HepG2 (cell line): Measurements from ENCODE around the gene PHF13. TPM values are rescaled to one million over a fixed set of nuclear protein-coding genes. Genes with fewer than 3 reads are reported as not detected.

Experiments
- ATF7-NPFF ChIP-seq: sonication (generic); formaldehyde crosslinking; IDR thresholded peaks from 2 replicates; pipeline ENCODE4 v1.8.1; 2023; ENCODE audit warnings: mild to moderate bottlenecking, low read depth, missing genetic modification reagents, moderate library complexity
- FOXO1 ChIP-seq: sonication (generic); formaldehyde crosslinking; IDR thresholded peaks from 2 replicates; pipeline ENCODE4 v1.4.0; 2020; ENCODE audit warnings: missing genetic modification reagents
- GMEB1 ChIP-seq: sonication (generic); formaldehyde crosslinking; IDR thresholded peaks from 2 replicates; pipeline ENCODE4 v1.5.1; 2020; ENCODE audit warnings: missing genetic modification reagents, mild to moderate bottlenecking, borderline replicate concordance
- HES4 ChIP-seq: sonication (generic); formaldehyde crosslinking; IDR thresholded peaks from 2 replicates; pipeline ENCODE4 v1.9.0; 2021; ENCODE audit warnings: mild to moderate bottlenecking, missing genetic modification reagents, borderline replicate concordance
- KLF16 ChIP-seq, 2 experiments: sonication (generic) in 1 of 2; formaldehyde crosslinking in 1 of 2; IDR thresholded peaks; 2 replicates each; pipeline versions ENCODE4 v1.6.1 to v1.8.0; 2016 to 2023; ENCODE audit warnings: missing genetic modification reagents in 2 of 2, missing compliant biosample characterization in 1 of 2
- MBNL3 ChIP-seq: fragments of 250-450 bp; sonication (Bioruptor Pico); conservative IDR thresholded peaks from 2 replicates; pipeline ENCODE4 v1.8.0; 2022; ENCODE audit warnings: mild to moderate bottlenecking, inconsistent platforms
- PAXIP1 ChIP-seq: sonication (generic); formaldehyde crosslinking; conservative IDR thresholded peaks from 2 replicates; pipeline ENCODE4 v1.4.0; 2020; ENCODE audit warnings: mild to moderate bottlenecking, missing genetic modification reagents, moderate library complexity
- TCF7 ChIP-seq: sonication (generic); IDR thresholded peaks from 2 replicates; pipeline ENCODE4 v1.6.1; 2016; ENCODE audit warnings: antibody characterized with exemption, low read depth
- ZNF432 ChIP-seq: sonication (generic); formaldehyde crosslinking; IDR thresholded peaks from 2 replicates; pipeline ENCODE4 v1.5.0; 2020; ENCODE audit warnings: missing genetic modification reagents, mild to moderate bottlenecking, borderline replicate concordance
- ZNF703 ChIP-seq: sonication (generic); formaldehyde crosslinking; IDR thresholded peaks from 2 replicates; pipeline ENCODE4 v1.5.1; 2020; ENCODE audit warnings: missing genetic modification reagents, mild to moderate bottlenecking, moderate library complexity, borderline replicate concordance
- ZNF709 ChIP-seq: sonication (generic); formaldehyde crosslinking; IDR thresholded peaks from 2 replicates; pipeline ENCODE4 v1.5.0; 2020; ENCODE audit warnings: mild to moderate bottlenecking, missing genetic modification reagents
- ZZZ3 ChIP-seq: sonication (generic); formaldehyde crosslinking; IDR thresholded peaks from 2 replicates; pipeline ENCODE4 v1.4.0; 2020; ENCODE audit warnings: missing genetic modification reagents, mild to moderate bottlenecking, borderline replicate concordance
- polyA plus RNA-seq, 8 experiments: library from polyadenylated mRNA; depleted of rRNA in 3 of 8; stranded (reverse) in 7 of 8; unstranded in 1 of 8; fragments of >200 nt; fragmentation: Illumina TruSeq in 4 of 8; extraction: Trizol in 4 of 8; gene quantifications; 2 replicates each; pipeline versions ENCODE4 v1.2.1 to v1.2.3, GENCODE V29; 2011 to 2016; ENCODE audit warnings: low read depth in 4 of 8, missing spikeins in 1 of 8, mixed read lengths in 1 of 8; ENCODE audit not compliant: insufficient read depth in 1 of 8
- total RNA-seq, 5 experiments: library from RNA; depleted of rRNA; stranded (reverse); fragments of >200 nt; fragmentation: Illumina TruSeq; extraction: Trizol; gene quantifications; 2 replicates each; pipeline ENCODE4 v1.2.3, GENCODE V29; 2016; ENCODE audit warnings: low read depth in 1 of 5
- TF ChIP-seq, protein P1 (sequence below): sonication (generic); formaldehyde crosslinking; conservative IDR thresholded peaks from 2 replicates; pipeline ENCODE4 v1.5.0; 2020; ENCODE audit warnings: missing genetic modification reagents
- TF ChIP-seq, protein P2 (sequence below): sonication (generic); formaldehyde crosslinking; IDR thresholded peaks from 2 replicates; pipeline ENCODE4 v1.4.0; 2020; ENCODE audit warnings: missing genetic modification reagents
- TF ChIP-seq, protein P3 (sequence below): sonication (generic); formaldehyde crosslinking; IDR thresholded peaks from 2 replicates; pipeline ENCODE4 v1.5.0; 2020; ENCODE audit warnings: mild to moderate bottlenecking, missing genetic modification reagents, borderline replicate concordance

Gene PHF13
- total and polyA plus RNA-seq, 2 of the 13 experiments (the other 11 are each of a cell fraction or from before 2014, with no cell fraction given), result 4.7 to 7.4 TPM

- TF ChIP-seq, protein P1, sequence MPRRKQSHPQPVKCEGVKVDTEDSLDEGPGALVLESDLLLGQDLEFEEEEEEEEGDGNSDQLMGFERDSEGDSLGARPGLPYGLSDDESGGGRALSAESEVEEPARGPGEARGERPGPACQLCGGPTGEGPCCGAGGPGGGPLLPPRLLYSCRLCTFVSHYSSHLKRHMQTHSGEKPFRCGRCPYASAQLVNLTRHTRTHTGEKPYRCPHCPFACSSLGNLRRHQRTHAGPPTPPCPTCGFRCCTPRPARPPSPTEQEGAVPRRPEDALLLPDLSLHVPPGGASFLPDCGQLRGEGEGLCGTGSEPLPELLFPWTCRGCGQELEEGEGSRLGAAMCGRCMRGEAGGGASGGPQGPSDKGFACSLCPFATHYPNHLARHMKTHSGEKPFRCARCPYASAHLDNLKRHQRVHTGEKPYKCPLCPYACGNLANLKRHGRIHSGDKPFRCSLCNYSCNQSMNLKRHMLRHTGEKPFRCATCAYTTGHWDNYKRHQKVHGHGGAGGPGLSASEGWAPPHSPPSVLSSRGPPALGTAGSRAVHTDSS (CRISPR knock-in tag), result no peak
- TF ChIP-seq, protein P2, sequence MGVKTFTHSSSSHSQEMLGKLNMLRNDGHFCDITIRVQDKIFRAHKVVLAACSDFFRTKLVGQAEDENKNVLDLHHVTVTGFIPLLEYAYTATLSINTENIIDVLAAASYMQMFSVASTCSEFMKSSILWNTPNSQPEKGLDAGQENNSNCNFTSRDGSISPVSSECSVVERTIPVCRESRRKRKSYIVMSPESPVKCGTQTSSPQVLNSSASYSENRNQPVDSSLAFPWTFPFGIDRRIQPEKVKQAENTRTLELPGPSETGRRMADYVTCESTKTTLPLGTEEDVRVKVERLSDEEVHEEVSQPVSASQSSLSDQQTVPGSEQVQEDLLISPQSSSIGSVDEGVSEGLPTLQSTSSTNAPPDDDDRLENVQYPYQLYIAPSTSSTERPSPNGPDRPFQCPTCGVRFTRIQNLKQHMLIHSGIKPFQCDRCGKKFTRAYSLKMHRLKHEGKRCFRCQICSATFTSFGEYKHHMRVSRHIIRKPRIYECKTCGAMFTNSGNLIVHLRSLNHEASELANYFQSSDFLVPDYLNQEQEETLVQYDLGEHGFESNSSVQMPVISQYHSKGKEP, result no peak
- TF ChIP-seq ZNF709 (CRISPR knock-in tag) (no peak), HES4 (CRISPR knock-in tag) (peak; percentile 2; the same call in 1 of the 2 replicates), PAXIP1 (no peak), TCF7 (no peak), ATF7-NPFF (CRISPR knock-in tag) (peak; percentile 22; the same call in 1 of the 2 replicates), MBNL3 (CRISPR knock-in tag) (0 out of 2 replicates have a peak, but pooled peaks have one; percentile 15), ZZZ3 (no peak), FOXO1 (CRISPR knock-in tag) (no peak), ZNF703 (CRISPR knock-in tag) (no peak; the same call in 1 of the 2 replicates), ZNF432 (CRISPR knock-in tag) (no peak), KLF16 (CRISPR knock-in tag; IDR thresholded peaks at IDR 0.05) (no peak), GMEB1 (CRISPR knock-in tag) (no peak)
- TF ChIP-seq, protein P3, sequence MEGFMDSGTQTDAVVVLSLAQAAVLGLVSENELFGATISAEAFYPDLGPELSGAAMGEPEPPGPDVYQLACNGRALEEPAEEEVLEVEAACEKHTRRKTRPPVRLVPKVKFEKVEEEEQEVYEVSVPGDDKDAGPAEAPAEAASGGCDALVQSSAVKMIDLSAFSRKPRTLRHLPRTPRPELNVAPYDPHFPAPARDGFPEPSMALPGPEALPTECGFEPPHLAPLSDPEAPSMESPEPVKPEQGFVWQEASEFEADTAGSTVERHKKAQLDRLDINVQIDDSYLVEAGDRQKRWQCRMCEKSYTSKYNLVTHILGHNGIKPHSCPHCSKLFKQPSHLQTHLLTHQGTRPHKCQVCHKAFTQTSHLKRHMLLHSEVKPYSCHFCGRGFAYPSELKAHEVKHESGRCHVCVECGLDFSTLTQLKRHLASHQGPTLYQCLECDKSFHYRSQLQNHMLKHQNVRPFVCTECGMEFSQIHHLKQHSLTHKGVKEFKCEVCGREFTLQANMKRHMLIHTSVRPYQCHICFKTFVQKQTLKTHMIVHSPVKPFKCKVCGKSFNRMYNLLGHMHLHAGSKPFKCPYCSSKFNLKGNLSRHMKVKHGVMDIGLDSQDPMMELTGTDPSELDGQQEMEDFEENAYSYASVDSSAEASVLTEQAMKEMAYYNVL, result no peak
Measured at GRCh38 chr1:6601923-6602668, 11.4 kb upstream of the PHF13 start (continued).
